ENCODE data around the gene PRICKLE2. TPM values are rescaled to one million over a fixed set of nuclear protein-coding genes. Genes with fewer than 3 reads are reported as not detected.

The PRICKLE2 gene
- total RNA-seq, 1 experiment from 2014 or later: 4.2 TPM

GRCh38 chr3:64053117-64053516 is 172.1 kb downstream of the PRICKLE2 start:
- Mint-ChIP-seq H3K4me3 (ENCODE audit: unreplicated experiment) (no peak overlapping the region), H3K36me3 (ENCODE audit: insufficient read depth, unreplicated experiment) (no peaks in the 10 kb centered on the region), H3K9me3 (ENCODE audit: unreplicated experiment) (no peaks in the 10 kb centered on the region), H3K4me1 (ENCODE audit: low read depth, unreplicated experiment) (peaks cover 11% of the 10 kb centered on the region), H3K27ac (ENCODE audit: unreplicated experiment) (no peak overlapping the region), H3K27me3 (ENCODE audit: insufficient read depth, unreplicated experiment) (no peaks in the 10 kb centered on the region)
- DNase-seq: no peak
- no peak for TF ChIP-seq CTCF (IDR thresholded peaks at IDR 0.05; ENCODE audit: insufficient read depth in 1 of 2, low read depth in 1 of 2, low read length in 1 of 2, severe bottlenecking in 1 of 2, unreplicated experiment in 1 of 2)
- Histone ChIP-seq H3K27me3 (replicated peaks; ENCODE audit: control insufficient read depth, insufficient read depth, low read length) (no peaks in the 10 kb centered on the region), H3K4me1 (peaks cover 10% of the 10 kb centered on the region; the same call in 1 of the 2 replicates), H3K4me3 (ENCODE audit: low read depth, low read length) (no peak overlapping the region), H3K9me3 (no peaks in the 10 kb centered on the region), H3K36me3 (ENCODE audit: control insufficient read depth, insufficient read depth, low read length) (no peaks in the 10 kb centered on the region)
- intact Hi-C loops (cut with micrococcal nuclease; ENCODE audit: unreplicated experiment): no loop called here
- POLR2A ChIA-PET: no interaction called here
- BruUV-seq (replicated peaks): no TSS peak
- CTCF ChIA-PET: no interaction called here

DNA sequence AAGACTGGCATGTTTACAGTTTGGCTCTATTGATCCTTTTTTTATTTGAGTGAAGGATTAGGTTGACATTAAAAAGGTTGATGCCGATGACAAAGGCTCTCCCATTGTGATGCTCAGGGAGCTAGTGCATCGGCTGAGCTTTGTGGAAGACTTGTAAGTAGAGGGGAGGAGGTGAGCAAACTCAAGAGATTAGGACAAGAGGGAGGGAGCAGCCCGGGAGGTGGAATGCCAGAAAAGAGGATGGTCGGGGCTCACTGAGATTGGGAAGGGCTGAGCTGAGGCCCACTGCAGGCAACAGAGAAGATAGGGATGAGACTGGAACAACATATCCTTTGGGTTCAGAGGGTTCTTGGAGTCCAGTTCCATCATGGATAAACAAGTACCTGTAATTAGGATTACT is 175.4 kb downstream of the PRICKLE2 start:
- Histone ChIP-seq H3K4me1 (peaks cover 10% of the 10 kb centered on the region; the same call in 1 of the 2 replicates), H3K27me3 (replicated peaks; ENCODE audit: control insufficient read depth, insufficient read depth, low read length) (no peaks in the 10 kb centered on the region), H3K36me3 (ENCODE audit: control insufficient read depth, insufficient read depth, low read length) (no peaks in the 10 kb centered on the region), H3K4me3 (ENCODE audit: low read depth, low read length) (no peak overlapping the region), H3K9me3 (no peaks in the 10 kb centered on the region)
- H3K4me3 Mint-ChIP-seq (ENCODE audit: unreplicated experiment): no peak overlapping the region
- ChIA-PET POLR2A (no interaction called here), CTCF (no interaction called here)
- no peaks in the 10 kb centered on the region for H3K9me3 Mint-ChIP-seq (ENCODE audit: unreplicated experiment)
- no peaks in the 10 kb centered on the region for H3K27me3 Mint-ChIP-seq (ENCODE audit: insufficient read depth, unreplicated experiment)
- intact Hi-C loops (cut with micrococcal nuclease; ENCODE audit: unreplicated experiment): no loop called here
- TF ChIP-seq CTCF (IDR thresholded peaks at IDR 0.05; ENCODE audit: insufficient read depth in 1 of 2, low read depth in 1 of 2, low read length in 1 of 2, severe bottlenecking in 1 of 2, unreplicated experiment in 1 of 2): no peak
- H3K4me1 Mint-ChIP-seq (ENCODE audit: low read depth, unreplicated experiment): peaks cover 6% of the 10 kb centered on the region
- no peak for DNase-seq
- H3K27ac Mint-ChIP-seq (ENCODE audit: unreplicated experiment): no peak overlapping the region
- BruUV-seq (replicated peaks): no TSS peak
- no peaks in the 10 kb centered on the region for H3K36me3 Mint-ChIP-seq (ENCODE audit: insufficient read depth, unreplicated experiment)

DNA sequence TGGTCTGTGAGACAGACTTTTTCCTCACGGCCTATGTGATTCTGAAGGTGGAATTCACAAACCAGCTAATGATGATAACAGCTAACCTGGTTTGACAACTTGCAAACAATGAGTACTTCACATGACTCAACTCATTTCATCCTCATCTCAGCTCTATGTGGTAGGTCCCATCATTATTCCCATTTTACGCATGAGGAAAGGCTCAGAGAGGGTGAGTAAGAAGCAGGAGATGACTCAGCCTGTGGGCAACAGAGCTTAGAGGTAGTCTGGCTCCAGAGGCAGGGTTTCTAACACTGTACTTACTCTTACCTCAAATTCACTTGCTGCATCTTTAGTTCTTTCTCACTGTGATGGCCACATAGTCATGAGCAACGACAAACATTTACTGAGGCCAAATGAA is 176.1 kb downstream of the PRICKLE2 start:
- no peaks in the 10 kb centered on the region for H3K36me3 ChIP-seq (ENCODE audit: control insufficient read depth, insufficient read depth, low read length)
- no peaks in the 10 kb centered on the region for H3K36me3 Mint-ChIP-seq (ENCODE audit: insufficient read depth, unreplicated experiment)
- H3K27ac Mint-ChIP-seq (ENCODE audit: unreplicated experiment): no peak overlapping the region
- CTCF ChIA-PET: no interaction called here
- no peaks in the 10 kb centered on the region for H3K9me3 ChIP-seq
- DNase-seq: no peak
- BruUV-seq (replicated peaks): no TSS peak
- H3K27me3 Mint-ChIP-seq (ENCODE audit: insufficient read depth, unreplicated experiment): no peaks in the 10 kb centered on the region
- no peak overlapping the region for H3K4me3 ChIP-seq (ENCODE audit: low read depth, low read length)
- H3K4me1 Mint-ChIP-seq (ENCODE audit: low read depth, unreplicated experiment): peaks cover 6% of the 10 kb centered on the region
- no peaks in the 10 kb centered on the region for H3K9me3 Mint-ChIP-seq (ENCODE audit: unreplicated experiment)
- intact Hi-C loops (cut with micrococcal nuclease; ENCODE audit: unreplicated experiment): no loop called here
- H3K4me1 ChIP-seq: peaks cover 9% of the 10 kb centered on the region; the same call in 1 of the 2 replicates
- POLR2A ChIA-PET: no interaction called here
- no peaks in the 10 kb centered on the region for H3K27me3 ChIP-seq (replicated peaks; ENCODE audit: control insufficient read depth, insufficient read depth, low read length)
- no peak for TF ChIP-seq CTCF (IDR thresholded peaks at IDR 0.05; ENCODE audit: insufficient read depth in 1 of 2, low read depth in 1 of 2, low read length in 1 of 2, severe bottlenecking in 1 of 2, unreplicated experiment in 1 of 2)
- no peak overlapping the region for H3K4me3 Mint-ChIP-seq (ENCODE audit: unreplicated experiment)
